NT2/D1 (cell line): Measurements from ENCODE around the gene FAM110A.

Source experiments
- DNase-seq: peaks from one replicate; pipeline ENCODE4 v3.0.0-alpha.2; 2011; ENCODE audit warnings: low read depth, low spot score
- H3K27me3 ChIP-seq: 2 replicates; pipeline ENCODE4 v1.6.0; 2011; ENCODE audit warnings: mild to moderate bottlenecking; ENCODE audit not compliant: insufficient read length, insufficient read depth
- H3K36me3 ChIP-seq: 2 replicates; pipeline ENCODE4 v1.6.1; 2011; ENCODE audit warnings: mild to moderate bottlenecking, low read length, mixed read lengths; ENCODE audit not compliant: insufficient read depth, insufficient read length
- H3K4me1 ChIP-seq: 2 replicates; pipeline ENCODE4 v1.5.1; 2011; ENCODE audit not compliant: insufficient read depth, insufficient read length
- H3K4me3 ChIP-seq: 2 replicates; pipeline ENCODE4 v1.5.1; 2011; ENCODE audit warnings: low read depth; ENCODE audit not compliant: insufficient read length
- H3K9ac ChIP-seq: 2 replicates; pipeline ENCODE4 v1.6.0; 2011; ENCODE audit warnings: low read depth; ENCODE audit not compliant: insufficient read length
- H3K9me3 ChIP-seq: 2 replicates; pipeline ENCODE4 v1.5.1; 2011; ENCODE audit warnings: mild to moderate bottlenecking, low read length; ENCODE audit not compliant: insufficient read depth
- SUZ12 ChIP-seq: IDR thresholded peaks from 2 replicates; pipeline ENCODE4 v1.6.1; 2011; ENCODE audit not compliant: insufficient read length, insufficient read depth; ENCODE audit errors: extremely low read depth
- YY1 ChIP-seq: IDR thresholded peaks from 2 replicates; pipeline ENCODE4 v1.6.1; 2011; ENCODE audit not compliant: insufficient read length, insufficient read depth
- ZNF274 ChIP-seq: IDR thresholded peaks from 2 replicates; pipeline ENCODE4 v1.6.1; 2011; ENCODE audit warnings: mild to moderate bottlenecking, low read depth, low read length

Gene FAM110A

DNA sequence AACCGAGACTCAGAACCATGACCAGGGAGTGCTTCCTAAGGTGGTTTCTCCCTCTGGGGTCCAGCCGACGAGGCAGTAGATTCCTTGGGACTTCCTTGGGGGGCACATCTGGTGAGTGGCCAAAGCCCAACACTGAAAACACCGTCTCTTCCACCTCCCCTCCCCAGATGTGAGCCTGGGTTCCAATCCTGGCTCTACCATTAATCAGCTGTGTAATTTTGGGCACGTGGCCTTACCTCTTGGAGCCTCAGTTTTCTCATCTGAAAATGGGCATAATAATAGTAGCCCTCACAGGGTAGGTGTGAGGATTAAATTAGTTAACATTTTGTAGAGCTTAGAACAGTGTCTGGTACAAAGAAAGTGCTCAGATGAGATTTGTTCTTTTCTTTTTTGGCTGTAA, 5.5 kb downstream of the FAM110A start:
- H3K27me3 ChIP-seq = peaks cover 28% of the 10 kb centered on the region
- no peaks in the 10 kb centered on the region for H3K36me3 ChIP-seq
- DNase-seq = no peak
- no peak overlapping the region for H3K4me3 ChIP-seq
- no peaks in the 10 kb centered on the region for H3K9me3 ChIP-seq
- H3K9ac ChIP-seq = no peak overlapping the region
- TF ChIP-seq ZNF274 = no peak
- no peak for TF ChIP-seq YY1
- no peak for TF ChIP-seq SUZ12
- H3K4me1 ChIP-seq = peaks cover 5% of the 10 kb centered on the region

DNA sequence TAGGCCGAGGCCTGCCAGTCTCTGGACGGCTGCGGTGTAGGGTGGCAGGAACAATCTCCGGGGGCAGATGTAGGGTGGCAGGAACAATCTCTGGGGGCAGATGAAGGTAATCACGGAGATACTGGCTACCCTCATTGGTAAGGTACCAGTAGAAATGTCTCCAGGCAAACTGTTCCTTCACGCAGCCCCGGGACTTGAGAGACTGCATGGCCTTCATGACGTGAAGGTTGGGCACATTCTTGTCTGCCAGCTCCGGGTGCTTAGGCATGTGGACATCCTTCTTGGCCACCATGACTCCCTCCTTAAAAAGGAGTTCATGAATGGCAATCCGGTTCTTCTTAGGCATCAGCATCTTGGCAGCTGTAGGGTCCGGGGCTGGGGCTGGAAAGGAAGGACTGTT, 6.1 kb downstream of the FAM110A start:
- Histone ChIP-seq H3K27me3 (peaks cover 28% of the 10 kb centered on the region), H3K4me1 (peaks cover 7% of the 10 kb centered on the region), H3K9me3 (no peaks in the 10 kb centered on the region), H3K36me3 (no peaks in the 10 kb centered on the region), H3K4me3 (no peak overlapping the region), H3K9ac (no peak overlapping the region)
- TF ChIP-seq ZNF274 (no peak), SUZ12 (no peak), YY1 (no peak)
- no peak for DNase-seq

DNA sequence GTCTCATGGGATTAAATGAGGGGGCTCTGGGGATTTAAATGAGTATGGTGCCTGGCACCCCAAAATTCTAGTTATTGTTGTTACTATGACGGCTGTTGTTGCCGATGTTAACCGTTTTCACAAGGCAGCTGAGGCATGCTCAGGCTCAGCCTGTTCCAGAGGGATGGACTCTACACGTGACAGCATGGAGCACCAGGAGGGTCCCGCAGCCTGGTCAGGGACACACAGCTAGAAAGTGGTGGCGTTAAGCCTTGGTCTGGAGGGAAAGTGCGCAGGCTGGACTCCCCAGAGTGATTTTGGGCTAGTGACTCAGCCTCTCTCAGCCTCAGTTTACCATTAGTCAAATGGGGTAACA, 7.0 kb downstream of the FAM110A start:
- TF ChIP-seq YY1 (no peak), SUZ12 (no peak), ZNF274 (no peak)
- peaks cover 11% of the 10 kb centered on the region for H3K4me1 ChIP-seq
- no peak overlapping the region for H3K9ac ChIP-seq
- H3K4me3 ChIP-seq = no peak overlapping the region
- H3K27me3 ChIP-seq = peaks cover 28% of the 10 kb centered on the region
- H3K36me3 ChIP-seq = peaks cover 1% of the 10 kb centered on the region
- no peak for DNase-seq
- H3K9me3 ChIP-seq = no peaks in the 10 kb centered on the region

DNA sequence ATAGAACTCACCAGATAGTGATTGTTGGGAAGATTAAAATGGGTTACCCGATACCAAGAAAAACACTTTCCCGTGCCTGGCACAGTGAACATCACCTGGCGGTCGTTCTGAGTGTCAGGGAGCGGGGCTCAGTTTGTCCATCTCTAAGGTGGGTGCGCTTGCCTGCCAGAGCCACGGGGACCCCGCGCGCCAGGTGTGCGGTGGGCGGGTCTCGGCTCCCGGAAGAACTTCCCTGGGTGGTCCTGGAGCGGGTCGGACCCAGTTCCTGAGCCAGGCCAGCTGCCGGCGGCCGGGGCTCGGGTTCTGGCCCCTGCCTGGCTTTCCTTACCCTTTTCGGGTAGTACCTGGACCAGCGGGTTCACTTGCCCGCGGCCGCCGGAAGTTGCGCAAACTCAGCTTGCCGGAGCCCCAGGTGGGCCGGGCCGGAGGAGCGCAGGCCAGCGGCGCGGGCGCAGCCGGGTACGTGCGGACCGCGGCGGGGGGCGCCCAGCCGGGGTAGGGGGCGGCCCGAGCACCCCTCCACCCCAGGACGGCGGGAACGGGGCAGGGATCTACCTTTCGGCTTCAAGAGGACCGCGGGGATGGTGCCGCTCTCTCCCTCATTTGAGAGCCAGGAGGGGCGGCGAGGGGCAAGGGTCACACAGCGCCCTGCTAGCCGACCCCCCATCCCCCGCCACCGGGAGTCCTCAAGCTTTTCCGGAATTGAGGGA, 7.5 kb downstream of the FAM110A start:
- H3K27me3 ChIP-seq = peaks cover 28% of the 10 kb centered on the region
- H3K36me3 ChIP-seq = peaks cover 6% of the 10 kb centered on the region
- peak overlapping the region; percentile 36 for H3K4me3 ChIP-seq
- no peak for DNase-seq
- no peak overlapping the region for H3K9ac ChIP-seq
- peaks cover 11% of the 10 kb centered on the region for H3K4me1 ChIP-seq
- H3K9me3 ChIP-seq = no peaks in the 10 kb centered on the region
- TF ChIP-seq ZNF274 (no peak), SUZ12 (no peak), YY1 (no peak)

DNA sequence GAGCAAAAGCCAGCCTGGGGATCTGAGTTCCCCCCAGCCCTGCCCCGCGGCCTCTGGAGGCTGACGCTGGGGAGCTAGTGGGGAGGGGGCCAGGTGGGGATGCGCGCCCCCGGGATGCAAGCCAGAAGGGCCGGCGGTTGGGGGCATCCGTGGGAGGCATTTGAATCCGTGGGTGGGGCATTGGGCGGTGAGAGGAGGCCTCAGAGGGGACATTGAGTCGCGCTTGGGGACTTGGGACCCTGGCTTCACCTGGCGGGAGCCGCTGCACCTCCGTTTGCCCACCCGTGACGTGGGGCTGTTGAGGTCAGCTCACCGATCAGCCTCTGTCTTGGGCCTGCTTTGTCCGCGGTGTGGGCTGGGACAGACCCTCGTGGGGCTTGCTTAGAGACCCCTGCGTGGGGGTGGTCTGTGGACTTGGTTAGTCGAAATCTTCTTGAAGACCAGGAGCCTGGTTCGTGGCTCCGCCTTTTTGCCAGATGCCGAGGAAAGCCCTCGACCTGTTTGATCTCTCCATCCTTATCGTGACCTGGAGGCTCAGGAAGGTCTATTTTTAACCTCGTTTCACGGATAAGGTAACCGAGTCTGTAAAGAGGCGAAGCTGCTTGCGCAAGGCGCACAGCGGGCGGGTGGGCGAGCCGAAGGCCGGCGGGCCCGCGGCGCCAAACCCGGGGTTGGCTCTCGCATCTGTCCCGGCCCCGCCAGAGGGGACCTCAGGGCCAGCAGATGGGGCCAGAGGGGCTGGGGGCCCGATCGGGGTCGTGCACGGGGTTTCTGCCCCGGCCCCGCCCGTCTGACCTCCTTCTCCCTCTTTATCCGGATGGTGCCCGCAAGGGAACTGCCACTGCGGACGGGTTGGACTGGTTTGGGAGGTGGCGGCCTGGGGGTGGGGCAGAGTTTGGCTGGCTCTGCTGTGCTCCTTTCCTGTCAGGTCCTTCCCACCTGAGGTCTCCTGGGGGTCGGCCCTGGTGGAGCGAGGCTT, 8.3 kb downstream of the FAM110A start:
- peaks cover 28% of the 10 kb centered on the region for H3K27me3 ChIP-seq
- DNase-seq = no peak
- peak overlapping the region; percentile 36 for H3K4me3 ChIP-seq
- H3K9me3 ChIP-seq = no peaks in the 10 kb centered on the region
- H3K36me3 ChIP-seq = peaks cover 6% of the 10 kb centered on the region
- TF ChIP-seq ZNF274 = no peak
- no peak for TF ChIP-seq SUZ12
- no peak for TF ChIP-seq YY1
- H3K4me1 ChIP-seq = peaks cover 11% of the 10 kb centered on the region
- peak overlapping the region; percentile 21 for H3K9ac ChIP-seq

DNA sequence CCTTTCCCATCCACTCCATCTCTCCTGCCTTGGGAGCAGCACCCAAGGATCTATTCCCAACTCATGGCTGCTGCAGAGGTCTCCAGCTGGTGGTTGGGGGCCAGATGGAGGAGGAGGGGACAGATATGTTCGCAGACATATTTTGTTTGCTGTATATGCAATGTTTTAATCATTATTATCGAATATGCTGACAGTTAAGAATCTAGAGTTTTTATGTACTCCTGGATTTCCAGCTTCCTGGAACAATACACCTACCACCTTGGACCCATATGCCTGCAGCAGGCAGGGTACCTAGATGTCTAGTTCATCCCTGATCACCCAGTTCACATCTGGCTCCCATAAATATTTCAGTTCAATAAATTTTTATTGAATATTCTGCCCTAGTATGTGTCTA, 9.0 kb downstream of the FAM110A start:
- Histone ChIP-seq H3K4me3 (no peak overlapping the region), H3K27me3 (peaks cover 28% of the 10 kb centered on the region), H3K9ac (no peak overlapping the region), H3K4me1 (peaks cover 11% of the 10 kb centered on the region), H3K36me3 (peaks cover 6% of the 10 kb centered on the region), H3K9me3 (no peaks in the 10 kb centered on the region)
- TF ChIP-seq ZNF274 (no peak), YY1 (no peak), SUZ12 (no peak)
- no peak for DNase-seq

DNA sequence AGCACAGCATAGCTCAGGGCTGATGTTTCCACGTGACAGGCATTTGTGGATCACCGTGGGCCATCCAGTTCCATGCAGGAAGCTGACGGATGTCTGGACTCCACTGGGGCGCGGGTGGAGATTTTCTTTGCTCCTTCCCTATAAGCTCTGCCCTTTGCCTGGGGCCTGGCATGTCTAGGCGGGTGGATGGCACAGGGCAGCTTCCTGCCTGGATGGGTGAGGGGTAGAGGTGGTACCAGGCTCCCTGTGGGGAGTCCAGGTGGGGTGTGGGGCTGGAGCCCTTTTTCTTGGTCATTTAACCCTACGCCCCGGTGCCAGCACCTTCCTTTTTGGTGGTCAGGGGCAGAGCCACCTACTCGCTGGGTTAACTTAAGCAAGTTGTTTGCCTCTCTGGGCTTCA, 10.4 kb downstream of the FAM110A start:
- Histone ChIP-seq H3K36me3 (peaks cover 8% of the 10 kb centered on the region), H3K9me3 (no peaks in the 10 kb centered on the region), H3K4me3 (no peak overlapping the region), H3K4me1 (peaks cover 14% of the 10 kb centered on the region), H3K27me3 (peaks cover 28% of the 10 kb centered on the region), H3K9ac (peak overlapping the region; percentile 67)
- no peak for DNase-seq
- TF ChIP-seq ZNF274 = no peak
- TF ChIP-seq SUZ12 = no peak
- TF ChIP-seq YY1 = no peak
